Activated CD4-positive, alpha-beta T cell treated with anti-CD3 and anti-CD28 coated beads, Interleukin-2, amount 50 U/mL, for 48 hours (primary cell): Measurements from ENCODE around the gene NELL2.
"Not testable (repeated sequence)": the region's sequence is repeated elsewhere in the genome, so short reads cannot be mapped to it uniquely, and the experiment has no call there.

ENCODE experiments used
- DNase-seq, 2 experiments: peaks; one replicate each; pipeline ENCODE4 v3.0.0-alpha.2; 2020

The NELL2 gene

DNA sequence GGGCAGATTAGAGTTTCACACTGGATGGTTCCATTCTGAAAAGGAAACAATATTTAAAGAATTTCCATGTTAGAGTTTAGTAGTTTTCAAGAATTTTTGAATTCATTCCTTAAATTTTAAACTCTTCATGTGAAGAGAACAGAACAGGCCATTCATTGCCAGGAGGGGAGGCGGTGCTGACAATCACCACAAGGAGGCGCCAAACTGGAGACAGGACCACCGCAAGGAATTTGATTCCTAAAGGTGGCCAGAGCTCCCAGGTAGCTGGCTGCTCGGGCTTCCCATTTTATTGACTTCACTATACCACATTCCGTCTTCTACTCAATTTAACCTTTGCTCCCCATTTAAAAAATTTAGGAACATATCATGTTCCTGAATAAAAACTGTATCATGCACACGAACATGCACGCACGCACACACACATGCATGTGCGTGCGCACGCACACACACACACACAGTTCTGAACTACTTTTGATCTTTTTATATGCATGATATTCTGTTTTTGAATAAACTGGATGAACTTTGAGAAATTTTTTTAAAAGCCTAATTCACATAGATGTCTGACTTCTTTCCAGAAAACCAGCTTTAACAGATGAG is 101.2 kb downstream of the NELL2 start:
- DNase-seq = peak; percentile 69 to 75

DNA sequence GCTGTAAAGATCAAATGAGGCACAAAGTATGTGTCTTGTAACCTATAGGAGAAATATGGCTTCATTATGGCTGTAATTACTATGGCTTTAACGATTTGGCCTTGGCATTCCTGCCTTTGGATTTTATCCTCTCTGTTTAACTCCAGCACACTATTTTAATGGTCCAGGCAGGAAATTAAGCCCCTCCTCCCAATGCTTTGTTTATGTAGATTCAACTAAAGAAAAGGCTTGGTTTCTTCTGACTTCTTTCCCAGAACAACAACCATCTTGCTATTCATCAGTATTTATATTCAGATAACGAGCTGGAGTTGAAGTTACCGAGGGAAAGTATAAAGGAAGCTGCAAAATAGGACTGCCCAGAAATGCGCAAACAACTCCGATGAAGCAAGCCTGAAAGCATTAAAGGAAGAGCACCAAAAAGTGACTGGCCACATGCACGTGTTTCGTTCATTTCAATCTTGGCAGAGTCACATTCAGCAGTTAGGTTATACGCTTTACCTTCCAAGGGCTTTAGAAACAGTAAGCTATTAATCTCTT is 104.6 kb downstream of the NELL2 start:
- no peak for DNase-seq

DNA sequence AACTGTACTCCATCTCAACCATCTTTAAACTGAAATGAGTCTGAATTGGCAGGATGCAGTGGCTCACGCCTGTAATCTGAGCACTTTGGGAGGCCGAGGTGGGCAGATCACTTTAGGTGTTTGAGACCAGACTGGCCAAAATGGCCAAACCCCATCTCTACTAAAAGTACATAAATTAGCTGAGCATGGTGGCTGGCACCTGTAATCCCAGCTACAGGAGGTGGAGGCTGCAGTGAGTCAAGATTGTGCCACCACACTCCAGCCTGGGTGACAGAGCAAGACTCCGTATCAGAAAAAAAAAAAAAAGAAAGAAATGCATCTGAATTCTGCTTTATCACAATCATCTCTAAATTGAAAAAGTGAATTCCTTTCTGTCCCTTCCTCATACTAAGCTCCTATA is 110.3 kb downstream of the NELL2 start:
- DNase-seq = no peak

DNA sequence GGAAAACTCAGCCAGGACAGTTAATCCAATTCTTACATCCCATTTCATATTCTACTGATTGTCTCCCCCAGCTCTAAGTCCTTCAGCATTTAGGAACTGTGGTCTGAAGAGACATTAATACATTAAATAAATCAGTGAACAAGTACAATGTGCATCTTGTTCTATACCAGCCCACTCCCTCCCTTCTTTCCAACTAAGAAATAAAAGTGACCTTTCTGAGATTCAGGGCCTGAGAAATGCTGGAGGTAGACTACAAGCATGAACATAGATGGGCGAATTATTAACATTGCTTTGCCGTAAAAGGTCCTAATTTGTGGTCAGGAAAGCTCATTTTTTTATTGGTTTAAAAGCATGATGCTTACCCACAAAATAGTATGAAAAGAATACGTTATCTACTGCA is 113.1 kb downstream of the NELL2 start:
- no peak for DNase-seq

DNA sequence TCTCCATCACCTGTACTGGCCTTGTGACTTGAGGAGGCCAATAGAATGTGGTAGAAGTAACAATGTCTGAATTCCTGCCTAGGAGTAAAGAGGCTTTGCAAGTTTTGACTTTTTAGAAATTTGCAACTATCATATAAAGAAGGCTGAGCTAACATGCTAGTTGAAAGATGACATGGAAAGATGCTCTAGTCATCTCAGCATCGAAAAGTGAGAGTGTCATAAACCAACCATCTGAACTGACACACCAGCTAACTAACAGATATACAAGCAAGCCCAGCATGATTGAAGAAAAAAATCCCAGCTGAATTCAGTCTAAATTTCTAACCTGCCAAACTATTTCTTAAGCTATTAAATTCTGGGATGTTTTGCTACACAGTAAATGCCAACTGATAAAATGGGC is 116.8 kb downstream of the NELL2 start:
- DNase-seq = no peak

DNA sequence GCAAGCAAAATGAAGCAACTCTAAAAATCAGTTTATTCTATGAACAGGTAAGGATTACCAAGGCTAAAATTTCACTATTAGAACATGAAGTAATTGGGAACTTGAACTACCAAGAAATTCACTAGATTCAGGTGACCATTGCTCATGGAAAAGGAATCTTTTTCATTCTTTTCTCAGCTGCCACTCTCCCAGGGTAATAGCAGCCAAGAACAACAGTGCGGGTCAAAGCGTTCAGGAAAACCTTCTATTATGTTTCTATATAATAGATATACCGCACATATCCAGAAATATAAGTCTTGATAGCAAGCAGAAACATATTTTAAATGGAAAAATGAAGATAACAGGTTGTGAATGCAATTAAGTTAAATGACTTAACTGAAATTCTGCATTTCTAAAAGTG is 125.6 kb downstream of the NELL2 start:
- no peak for DNase-seq

DNA sequence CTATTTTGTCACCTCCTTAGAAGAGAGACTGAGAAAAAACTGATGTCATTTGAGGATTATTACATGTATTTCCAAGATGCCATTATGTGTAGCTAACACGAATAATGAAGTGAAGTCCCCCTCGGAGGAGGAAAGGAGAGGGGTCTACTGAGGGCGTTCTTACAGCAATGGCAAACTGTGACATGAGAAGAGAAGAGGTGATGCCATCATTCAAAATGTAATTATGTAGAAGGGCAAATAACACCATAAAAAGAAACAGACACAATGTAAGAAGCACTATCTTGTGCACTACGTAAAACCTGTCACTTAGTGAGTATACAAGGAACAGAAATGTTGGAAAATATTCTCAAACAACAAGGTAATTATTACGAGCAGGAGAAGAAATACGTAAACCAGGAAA is 126.5 kb downstream of the NELL2 start:
- DNase-seq = no peak

DNA sequence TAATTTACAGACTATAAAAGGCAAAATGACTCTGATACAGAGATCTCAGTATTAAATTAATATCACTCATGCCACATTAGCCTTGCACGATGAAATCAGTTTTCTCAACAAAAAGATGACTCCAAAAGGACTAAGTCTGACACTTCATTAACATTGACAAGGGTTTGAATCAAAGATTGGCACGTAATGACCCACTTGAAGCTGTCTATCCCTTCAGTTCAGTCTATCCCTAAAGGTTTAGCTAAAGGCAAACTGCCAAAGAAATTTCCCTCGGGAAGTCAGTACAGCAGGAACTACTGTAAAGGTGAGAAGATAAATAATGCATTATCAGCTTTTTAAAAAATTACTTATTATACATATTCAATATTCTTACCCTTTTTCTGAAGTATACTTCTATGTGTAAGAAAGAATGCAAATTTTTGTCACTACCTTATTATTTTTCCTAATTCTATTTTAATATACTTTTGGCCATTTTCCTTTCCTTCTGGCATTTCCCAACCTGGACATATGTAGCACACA is 127.1 kb downstream of the NELL2 start:
- no peak for DNase-seq

DNA sequence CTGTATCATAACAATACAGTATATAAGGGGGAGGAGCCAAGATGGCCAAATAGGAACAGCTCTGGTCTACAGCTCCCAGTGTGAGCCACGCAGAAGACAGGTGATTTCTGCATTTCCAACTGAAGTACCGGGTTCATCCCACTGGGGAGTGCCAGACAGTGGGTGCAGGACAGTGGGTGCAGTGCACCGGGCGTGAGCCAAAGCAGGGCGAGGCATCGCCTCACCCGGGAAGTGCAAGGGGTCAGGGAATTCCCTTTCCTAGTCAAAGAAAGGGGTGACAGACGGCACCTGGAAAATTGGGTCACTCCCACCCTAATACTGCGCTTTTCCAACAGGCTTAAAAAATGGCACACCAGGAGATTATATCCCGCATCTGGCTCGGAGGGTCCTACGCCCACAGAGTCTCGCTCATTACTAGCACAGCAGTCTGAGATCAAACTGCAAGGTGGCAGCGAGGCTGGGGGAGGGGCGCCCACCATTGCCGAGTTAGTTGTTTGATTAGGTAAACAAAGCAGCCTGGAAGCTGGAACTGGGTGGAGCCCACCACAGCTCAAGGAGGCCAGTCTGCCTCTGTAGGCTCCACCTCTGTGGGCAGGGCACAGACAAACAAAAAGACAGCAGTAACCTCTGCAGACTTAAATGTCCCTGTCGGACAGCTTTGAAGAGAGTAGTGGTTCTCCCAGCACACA is 134.7 kb downstream of the NELL2 start:
- not testable (repeated sequence) for DNase-seq

DNA sequence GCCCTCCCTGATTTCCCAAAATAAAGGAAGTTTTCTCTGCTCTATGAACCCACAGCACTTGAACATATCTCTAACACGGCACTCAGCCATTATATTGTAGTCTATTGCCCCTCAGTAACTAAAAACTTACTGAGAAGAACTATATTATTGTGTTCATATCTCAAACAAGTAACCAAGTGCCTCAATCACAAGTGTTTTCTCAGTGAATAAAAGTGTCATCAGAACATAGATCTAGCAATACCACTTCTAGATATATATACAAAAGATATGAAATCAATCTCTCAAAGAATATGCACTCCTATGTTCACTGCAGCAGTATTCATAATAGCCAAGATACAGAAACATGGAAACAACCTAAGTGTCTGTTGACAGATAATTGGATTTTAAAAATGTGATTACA is 138.1 kb downstream of the NELL2 start:
- no peak for DNase-seq

DNA sequence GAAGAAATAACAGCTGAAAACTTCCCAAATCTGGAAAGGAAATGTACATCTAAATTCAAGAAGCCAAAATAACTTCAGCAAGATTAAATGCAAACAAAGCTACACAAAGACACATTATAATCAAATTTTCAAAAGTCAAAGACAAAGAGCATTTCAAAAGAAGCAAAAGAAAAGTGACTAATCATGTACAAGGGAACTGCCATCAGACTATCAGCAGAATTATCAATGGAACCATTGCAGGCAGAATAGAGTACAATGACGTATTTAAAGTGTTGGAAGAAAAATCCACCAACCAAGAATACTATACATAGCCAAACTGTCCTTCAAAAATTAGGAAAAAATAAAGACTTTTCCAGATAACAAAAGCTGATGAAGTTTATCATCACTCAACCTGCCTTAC is 147.5 kb downstream of the NELL2 start:
- DNase-seq = no peak

DNA sequence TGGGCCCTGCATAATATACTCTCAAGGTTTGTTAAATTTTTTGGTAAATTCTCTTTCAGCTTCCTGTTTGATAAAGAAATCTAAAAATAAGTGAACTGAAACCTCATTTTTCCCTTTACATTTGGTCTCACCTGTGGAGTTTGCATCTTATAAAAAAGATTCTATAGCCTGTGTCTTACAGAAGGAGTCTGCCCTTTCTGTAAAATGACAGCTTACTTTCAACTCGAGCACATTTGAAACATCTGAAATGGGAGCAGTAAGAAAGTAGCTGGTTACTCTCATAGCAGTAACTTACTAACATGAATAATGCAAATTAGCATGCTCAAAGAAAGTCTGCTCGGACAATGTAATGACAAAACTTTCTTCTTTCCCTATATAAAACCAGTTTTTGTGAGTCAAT is 155.8 kb downstream of the NELL2 start:
- no peak for DNase-seq

DNA sequence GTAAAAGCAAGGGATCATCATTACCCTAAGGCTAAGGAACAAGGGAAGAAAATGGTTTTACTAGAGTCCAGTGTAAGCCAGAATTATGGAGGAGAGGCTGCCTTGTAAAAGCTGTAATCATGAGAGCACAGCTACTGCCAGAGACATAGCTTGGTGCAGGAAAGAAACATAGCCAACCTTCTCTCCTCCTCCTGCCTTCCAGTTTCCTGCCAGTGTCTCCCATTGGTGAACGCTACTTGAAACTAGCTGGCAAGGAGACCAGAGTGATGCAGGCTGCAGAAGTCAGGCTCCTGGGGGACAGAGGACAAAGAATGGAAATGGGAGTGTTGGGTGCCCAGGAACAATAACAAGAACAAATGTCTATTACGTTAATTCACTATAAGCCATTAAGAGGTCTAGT is 158.5 kb downstream of the NELL2 start:
- DNase-seq = no peak

DNA sequence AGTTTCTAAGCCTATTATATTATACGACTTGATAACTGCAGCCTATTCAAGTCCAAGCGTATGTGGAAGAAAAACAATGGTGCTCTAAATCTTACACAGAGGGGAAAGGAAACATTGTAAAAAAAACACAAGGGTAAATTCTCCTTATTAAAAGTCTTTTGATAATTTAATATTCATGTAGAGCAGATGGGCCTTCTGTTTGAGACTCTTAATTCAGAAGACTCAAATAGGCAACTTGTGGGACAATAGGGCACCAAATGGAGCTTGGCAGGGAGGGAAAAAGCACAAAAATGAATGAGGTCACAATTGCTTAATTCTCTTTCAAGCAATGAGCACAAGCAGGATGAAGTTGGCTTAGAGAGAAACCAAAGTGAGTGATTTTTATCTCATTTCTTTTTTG is 159.4 kb downstream of the NELL2 start:
- DNase-seq = no peak

DNA sequence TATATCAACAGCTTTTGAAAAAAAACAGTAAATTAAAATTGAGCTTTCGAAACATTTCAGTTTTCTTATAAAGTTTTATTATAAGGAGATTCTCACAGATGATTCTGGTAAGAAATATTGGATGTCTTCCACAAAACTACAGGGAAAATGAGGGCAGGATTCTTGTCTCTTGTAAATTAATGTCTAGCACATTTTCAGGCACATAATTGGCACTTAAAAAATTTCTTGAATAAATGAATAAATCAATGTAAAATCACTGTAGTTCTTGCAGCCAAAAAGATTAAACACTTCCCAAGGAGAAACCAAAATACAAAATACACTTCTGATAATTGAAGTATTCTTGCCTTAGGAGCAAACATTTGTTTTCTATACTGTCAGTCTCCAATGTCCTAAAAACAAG is 164.4 kb downstream of the NELL2 start:
- DNase-seq = no peak

DNA sequence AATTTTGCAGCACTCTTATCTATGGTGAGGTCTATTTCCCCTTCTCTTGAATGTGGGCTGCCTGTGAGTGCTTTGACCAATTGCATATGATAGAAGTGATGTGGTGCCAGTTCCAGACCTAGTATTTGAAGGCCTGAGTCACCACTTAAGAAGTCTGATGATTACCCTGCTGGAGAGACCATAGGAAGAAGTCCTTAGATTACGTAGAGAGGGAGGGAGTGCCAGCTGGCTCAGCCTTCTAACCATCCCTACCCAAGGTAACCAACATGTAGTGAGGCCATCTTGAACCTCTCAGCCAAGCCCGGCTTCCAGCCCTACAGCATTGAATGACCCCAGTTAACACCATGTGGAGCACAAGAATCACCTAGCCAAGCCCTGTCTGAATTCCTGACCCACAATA is 166.9 kb downstream of the NELL2 start:
- DNase-seq = no peak

DNA sequence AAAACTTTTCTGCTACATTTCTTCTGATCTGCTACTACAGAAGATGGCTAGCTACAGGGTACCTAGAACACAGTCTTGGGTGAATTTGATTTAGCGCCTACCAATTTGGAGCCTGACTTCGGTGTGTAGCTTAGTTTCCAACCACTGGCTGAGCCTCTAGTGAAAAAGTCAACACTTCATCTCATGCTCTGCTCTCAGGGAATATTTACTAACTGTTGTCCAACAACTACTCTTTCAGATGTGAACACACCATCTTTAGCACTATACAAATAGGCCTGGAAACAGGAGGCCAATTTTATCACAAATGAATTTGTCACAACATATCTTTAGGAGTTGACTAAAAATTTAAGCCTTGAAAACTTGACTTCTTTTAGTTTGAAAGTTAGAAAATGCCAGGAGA is 167.9 kb downstream of the NELL2 start:
- DNase-seq = no peak

DNA sequence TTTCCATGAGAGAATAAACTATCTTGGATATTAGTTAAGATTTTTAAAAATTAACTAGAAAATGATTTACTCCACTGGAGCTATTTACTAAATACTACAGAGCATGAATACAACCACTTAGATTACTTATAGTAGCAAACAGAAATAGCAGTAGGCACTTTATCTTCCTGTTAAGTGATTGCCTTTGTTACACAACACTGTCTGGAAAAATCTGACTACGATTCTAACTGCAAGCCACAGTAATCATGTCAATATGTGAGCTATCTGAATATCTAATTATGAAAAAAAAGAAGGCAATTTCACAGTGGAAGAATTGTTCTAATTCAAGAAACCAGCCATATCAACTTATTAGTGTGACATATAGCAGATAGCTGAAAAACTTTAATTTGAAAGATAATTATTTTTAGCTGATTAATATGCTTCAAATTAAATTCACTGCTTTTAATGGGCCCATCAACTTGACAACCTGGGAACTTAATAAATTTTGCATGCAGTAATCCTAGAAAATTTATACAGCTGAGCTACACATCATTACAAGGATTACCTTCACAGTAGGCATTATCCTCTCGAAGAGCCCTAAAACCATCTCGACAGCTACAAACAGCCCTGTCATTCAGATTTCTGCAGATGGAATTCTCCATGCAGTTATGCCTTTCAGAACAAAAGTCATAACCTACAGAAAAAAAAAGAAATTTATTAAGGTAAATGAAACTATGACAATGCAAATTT is 172.8 kb downstream of the NELL2 start:
- DNase-seq = no peak

DNA sequence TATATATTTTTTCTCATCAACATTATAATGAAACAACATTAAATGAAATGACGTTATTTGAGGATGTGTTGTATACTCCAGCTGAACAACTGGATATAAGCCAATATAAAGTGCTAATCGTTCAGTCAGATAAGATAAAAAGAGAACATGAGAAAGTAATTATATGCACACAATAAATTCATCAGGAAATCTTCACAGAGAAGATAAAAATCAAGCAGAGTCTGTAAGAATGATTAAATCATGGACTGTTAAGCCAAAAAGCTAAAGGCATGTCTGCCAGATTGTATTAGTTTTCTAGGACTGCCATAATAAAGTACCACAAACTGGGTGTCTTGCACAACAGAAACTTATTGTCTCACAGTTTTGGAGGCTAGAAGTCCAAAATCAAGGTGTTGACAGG is 178.6 kb downstream of the NELL2 start:
- DNase-seq = no peak

DNA sequence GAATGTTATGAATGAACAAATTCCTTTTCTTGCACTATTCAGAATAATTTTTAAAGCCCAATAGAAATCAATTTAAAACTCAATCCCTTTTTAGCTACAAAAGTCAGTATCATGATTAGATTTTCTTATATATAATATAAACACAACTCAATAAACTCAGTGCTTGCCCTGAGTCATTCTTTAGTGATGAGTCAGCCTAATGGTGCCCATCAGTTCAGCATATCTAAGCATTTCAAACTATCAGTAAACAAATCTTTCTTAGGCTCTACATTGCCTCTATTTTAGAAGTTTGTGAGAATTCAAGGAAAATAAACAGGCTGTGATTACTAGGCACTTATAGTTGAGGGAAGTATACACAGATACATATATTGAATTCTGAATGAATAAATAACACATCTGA is 179.6 kb downstream of the NELL2 start:
- no peak for DNase-seq

DNA sequence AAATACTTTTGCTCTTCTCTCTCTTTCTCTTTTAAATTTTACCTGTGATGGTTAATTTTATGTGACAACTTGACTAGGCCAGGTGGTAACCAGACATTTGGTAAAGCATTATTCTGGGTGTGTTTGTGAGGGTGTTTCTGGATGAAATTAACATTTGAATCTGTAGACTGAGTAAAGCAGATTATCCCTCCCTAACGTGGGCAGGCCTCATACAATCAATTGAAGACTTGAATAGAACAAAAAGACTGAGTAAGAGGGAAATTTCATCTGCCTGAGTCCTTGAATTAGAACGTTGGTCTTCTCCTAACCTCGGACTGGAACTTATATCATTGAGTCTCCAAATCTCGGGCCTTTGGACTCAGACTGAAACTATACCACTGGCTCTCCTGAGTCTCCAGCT is 182.1 kb downstream of the NELL2 start:
- no peak for DNase-seq

DNA sequence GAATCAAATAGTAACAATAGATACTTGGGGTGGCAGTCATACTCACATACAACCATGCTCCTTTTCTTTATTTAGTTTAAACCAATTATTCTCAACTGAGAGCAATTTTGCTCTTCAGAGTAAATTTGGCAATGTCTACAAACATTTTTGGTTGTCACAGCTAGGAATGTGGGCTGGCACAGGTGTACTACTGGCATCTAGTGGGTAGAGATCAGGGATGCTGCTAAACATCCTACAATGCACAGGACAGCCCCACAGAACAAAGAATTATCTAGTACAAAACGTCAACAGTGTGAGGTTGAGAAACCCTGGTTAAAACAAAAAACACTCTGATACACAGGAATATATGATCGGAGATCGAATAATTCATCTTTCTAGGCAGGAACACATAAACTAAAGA is 186.5 kb downstream of the NELL2 start:
- no peak for DNase-seq

DNA sequence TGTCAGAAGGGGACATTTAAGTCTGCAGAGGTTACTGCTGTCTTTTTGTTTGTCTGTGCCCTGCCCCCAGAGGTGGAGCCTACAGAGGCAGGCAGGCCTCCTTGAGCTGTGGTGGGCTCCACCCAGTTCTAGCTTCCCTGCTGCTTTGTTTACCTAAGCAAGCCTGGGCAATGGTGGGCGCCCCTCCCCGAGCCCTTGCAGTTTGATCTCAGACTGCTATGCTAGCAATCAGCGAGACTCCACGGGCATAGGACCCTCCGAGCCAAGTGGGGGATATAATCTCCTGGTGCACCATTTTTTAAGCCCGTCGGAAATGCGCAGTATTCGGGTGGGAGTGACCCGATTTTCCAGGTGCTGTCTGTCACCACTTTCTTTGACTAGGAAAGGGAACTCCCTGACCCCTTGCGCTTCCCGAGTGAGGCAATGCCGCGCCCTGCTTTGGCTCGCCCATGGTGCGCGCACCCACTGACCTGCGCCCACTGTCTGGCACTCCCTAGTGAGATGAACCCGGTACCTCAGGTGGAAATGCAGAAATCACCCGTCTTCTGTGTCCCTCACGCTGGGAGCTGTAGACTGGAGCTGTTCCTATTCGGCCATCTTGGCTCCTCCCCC is 189.2 kb downstream of the NELL2 start:
- not testable (repeated sequence) for DNase-seq

DNA sequence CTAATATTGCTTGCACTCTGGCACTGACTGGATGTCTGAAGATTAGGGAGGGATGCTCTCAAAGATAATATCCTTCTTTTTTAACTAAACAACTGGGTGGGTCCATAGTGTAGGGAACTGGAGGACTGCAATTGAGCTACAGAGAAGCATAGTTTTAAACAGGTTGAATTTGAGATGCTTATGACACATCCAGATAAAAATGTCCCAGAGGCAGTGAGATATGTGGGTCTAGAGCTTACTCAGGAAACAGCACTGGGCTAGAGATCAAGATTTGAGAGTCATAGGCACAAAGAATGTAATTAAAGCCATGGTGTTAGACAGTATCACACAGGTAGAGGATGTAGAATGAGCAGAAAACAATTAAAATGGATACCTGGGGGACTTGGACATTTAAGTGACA is 198.4 kb downstream of the NELL2 start:
- no peak for DNase-seq
